Stimulated activated CD4-positive, alpha-beta T cell treated with anti-CD3 and anti-CD28 coated beads, TNF-alpha, amount 100 ng/mL, for 24 hours (primary cell): ENCODE measurements around the gene MIEF2.
"Not testable (repeated sequence)": the region's sequence is repeated elsewhere in the genome, so short reads cannot be mapped to it uniquely, and the experiment has no call there.

ENCODE experiments used
- DNase-seq, 3 experiments: peaks; one replicate each; pipeline ENCODE4 v3.0.0-alpha.2; 2020; ENCODE audit warnings: low read depth in 3 of 3

Gene MIEF2

GRCh38 chr17:18260332-18261145 is at the start of gene MIEF2:
MIEF2 (plus strand) TSS chr17:18260662; CDS start chr17:18262721, 2,059 bp downstream.
- peak; percentile 86 to 93 (median 86) for DNase-seq

- DNase-seq = no peak
These were observed 46.7 kb upstream of the MIEF2 start for GRCh38 chr17:18213666-18214270.

- DNase-seq = not testable (repeated sequence)
These were observed 43.6 kb upstream of the MIEF2 start for GRCh38 chr17:18216906-18217305.

- peak; percentile 43 to 73 (median 59) for DNase-seq
These were observed 42.9 kb upstream of the MIEF2 start for GRCh38 chr17:18217412-18218015.

GRCh38 chr17:18218756-18219415 is 41.6 kb upstream of the MIEF2 start:
- DNase-seq = no peak

GRCh38 chr17:18224053-18224386 is 36.4 kb upstream of the MIEF2 start:
- no peak for DNase-seq

GRCh38 chr17:18224387-18225120 is 35.9 kb upstream of the MIEF2 start:
- no peak for DNase-seq

- peak; percentile 91 to 97 (median 94) for DNase-seq
These were observed 35.3 kb upstream of the MIEF2 start, which contains the start of gene LLGL1 for GRCh38 chr17:18225121-18225641. LLGL1 (plus strand) TSS chr17:18225635; CDS start chr17:18225683, 48 bp downstream.

GRCh38 chr17:18225642-18226283 is 34.7 kb upstream of the MIEF2 start:
- no peak for DNase-seq

- no peak for DNase-seq
These were observed 34.0 kb upstream of the MIEF2 start for GRCh38 chr17:18226284-18226945.

- no peak for DNase-seq
These were observed 32.8 kb upstream of the MIEF2 start for GRCh38 chr17:18227635-18228034.

- no peak for DNase-seq
These were observed 32.2 kb upstream of the MIEF2 start for GRCh38 chr17:18228176-18228682.

GRCh38 chr17:18229254-18229653 is 31.2 kb upstream of the MIEF2 start:
- no peak for DNase-seq

- no peak for DNase-seq
These were observed 30.7 kb upstream of the MIEF2 start for GRCh38 chr17:18229771-18230170.

- no peak for DNase-seq
These were observed 29.9 kb upstream of the MIEF2 start for GRCh38 chr17:18230288-18231141.

- DNase-seq = no peak
These were observed 29.3 kb upstream of the MIEF2 start for GRCh38 chr17:18231164-18231563.

GRCh38 chr17:18233803-18234518 is 26.5 kb upstream of the MIEF2 start:
- DNase-seq = no peak

- no peak for DNase-seq
These were observed 25.5 kb upstream of the MIEF2 start for GRCh38 chr17:18234853-18235380.
